ENCODE data around the gene C1QTNF12.

The C1QTNF12 gene

GRCh38 chr1:1281533-1282321 is 35.2 kb upstream of the C1QTNF12 start:
- DNase-seq (ENCODE audit: low read depth, low spot score): no peak

- DNase-seq (ENCODE audit: low read depth, low spot score): no peak
Measured at GRCh38 chr1:1280782-1281481, 34.4 kb upstream of the C1QTNF12 start.

GRCh38 chr1:1279028-1279427 is 32.5 kb upstream of the C1QTNF12 start:
- no peak for DNase-seq (ENCODE audit: low read depth, low spot score)

- no peak for DNase-seq (ENCODE audit: low read depth, low spot score)
Measured at GRCh38 chr1:1278620-1279019, 32.1 kb upstream of the C1QTNF12 start.

GRCh38 chr1:1275836-1276235 is 29.3 kb upstream of the C1QTNF12 start:
- no peak for DNase-seq (ENCODE audit: low read depth, low spot score)

GRCh38 chr1:1274931-1275431 is 28.5 kb upstream of the C1QTNF12 start:
- no peak for DNase-seq (ENCODE audit: low read depth, low spot score)

GRCh38 chr1:1274299-1274930 is 27.9 kb upstream of the C1QTNF12 start:
- DNase-seq (ENCODE audit: low read depth, low spot score): no peak

GRCh38 chr1:1273512-1274298 is 27.2 kb upstream of the C1QTNF12 start, which contains the start of gene UBE2J2:
UBE2J2 (minus strand) TSS chr1:1273854; CDS start chr1:1267992, 5,862 bp downstream.
- DNase-seq (ENCODE audit: low read depth, low spot score): peak; percentile 89

GRCh38 chr1:1273209-1273511 is 26.6 kb upstream of the C1QTNF12 start:
- DNase-seq (ENCODE audit: low read depth, low spot score): no peak

- DNase-seq (ENCODE audit: low read depth, low spot score): no peak
Measured at GRCh38 chr1:1272341-1273208, 26.1 kb upstream of the C1QTNF12 start.

- DNase-seq (ENCODE audit: low read depth, low spot score): no peak
Measured at GRCh38 chr1:1270813-1271212, 24.3 kb upstream of the C1QTNF12 start.

GRCh38 chr1:1268284-1268682 is 21.8 kb upstream of the C1QTNF12 start:
- DNase-seq (ENCODE audit: low read depth, low spot score): no peak

- DNase-seq (ENCODE audit: low read depth, low spot score): no peak
Measured at GRCh38 chr1:1267488-1268283, 21.2 kb upstream of the C1QTNF12 start.

- DNase-seq (ENCODE audit: low read depth, low spot score): no peak
Measured at GRCh38 chr1:1264868-1265272, 18.3 kb upstream of the C1QTNF12 start.

- DNase-seq (ENCODE audit: low read depth, low spot score): no peak
Measured at GRCh38 chr1:1264026-1264425, 17.5 kb upstream of the C1QTNF12 start.

- no peak for DNase-seq (ENCODE audit: low read depth, low spot score)
Measured at GRCh38 chr1:1262758-1263157, 16.2 kb upstream of the C1QTNF12 start.

GRCh38 chr1:1262071-1262470 is 15.5 kb upstream of the C1QTNF12 start:
- DNase-seq (ENCODE audit: low read depth, low spot score): no peak

- DNase-seq (ENCODE audit: low read depth, low spot score): no peak
Measured at GRCh38 chr1:1260843-1261560, 14.5 kb upstream of the C1QTNF12 start.

- no peak for DNase-seq (ENCODE audit: low read depth, low spot score)
Measured at GRCh38 chr1:1259951-1260600, 13.6 kb upstream of the C1QTNF12 start.

All from activated naive CD8-positive, alpha-beta T cell treated with anti-CD3 and anti-CD28 coated beads, Interleukin-2, amount 50 U/mL, for 16 hours (primary cell).